Smooth muscle cell (in vitro differentiated cells): ENCODE data around the gene DLGAP1. TPM values are rescaled to one million over a fixed set of nuclear protein-coding genes. Genes with fewer than 3 reads are reported as not detected.

Source experiments
- DNase-seq: peaks from one replicate; lab custom pipeline; 2025; ENCODE audit not compliant: unreplicated experiment; lab: John Stamatoyannopoulos, UW
- H2AFZ ChIP-seq: fragments of 200-600 bp; sonication (generic); 2 replicates; pipeline ENCODE4 v1.6.0; 2016; ENCODE audit warnings: antibody characterized with exemption, low read depth, mild to moderate bottlenecking
- H3F3A ChIP-seq: fragments of 200-600 bp; sonication (generic); 2 replicates; pipeline ENCODE4 v1.6.0; 2017; ENCODE audit warnings: antibody characterized with exemption, low read depth
- H3K27ac ChIP-seq: fragments of 200-600 bp; sonication (generic); 2 replicates; pipeline ENCODE4 v1.5.1; 2016; ENCODE audit warnings: low read depth, mild to moderate bottlenecking
- H3K27me3 ChIP-seq: fragments of 200-600 bp; sonication (generic); 2 replicates; pipeline ENCODE4 v1.6.1; 2016; ENCODE audit warnings: low read depth, mild to moderate bottlenecking
- H3K36me3 ChIP-seq: fragments of 200-600 bp; sonication (generic); 2 replicates; pipeline ENCODE4 v1.5.1; 2016; ENCODE audit warnings: low read depth
- H3K4me1 ChIP-seq: fragments of 200-600 bp; sonication (generic); 2 replicates; pipeline ENCODE4 v1.5.1; 2016; ENCODE audit warnings: low read depth
- H3K4me2 ChIP-seq: fragments of 200-600 bp; sonication (generic); 2 replicates; pipeline ENCODE4 v1.6.0; 2016; ENCODE audit warnings: mild to moderate bottlenecking
- H3K4me3 ChIP-seq: fragments of 200-600 bp; sonication (generic); 2 replicates; pipeline ENCODE4 v1.5.1; 2016; ENCODE audit warnings: mild to moderate bottlenecking
- H3K79me2 ChIP-seq: fragments of 200-600 bp; sonication (generic); 2 replicates; pipeline ENCODE4 v1.6.0; 2016; ENCODE audit warnings: low read depth, mild to moderate bottlenecking
- H3K9ac ChIP-seq: fragments of 200-600 bp; sonication (generic); 2 replicates; pipeline ENCODE4 v1.6.0; 2016; ENCODE audit warnings: low read depth
- H3K9me3 ChIP-seq: fragments of 200-600 bp; sonication (generic); replicated peaks from 2 replicates; pipeline ENCODE4 v1.5.1; 2016; ENCODE audit warnings: low read depth
- H4K20me1 ChIP-seq: fragments of 200-600 bp; sonication (generic); 2 replicates; pipeline ENCODE4 v1.6.0; 2016; ENCODE audit warnings: low read depth
- CTCF ChIP-seq: fragments of 200-600 bp; sonication (generic); IDR thresholded peaks from 2 replicates; pipeline ENCODE4 v1.5.1; 2017; ENCODE audit warnings: borderline replicate concordance, mild to moderate bottlenecking, antibody characterized with exemption; ENCODE audit not compliant: insufficient read depth, poor library complexity, severe bottlenecking
- WGBS: methylation state at CpG from one replicate; pipeline ENCODE4 v1.1.7; 2016; ENCODE audit warnings: low lambda C conversion rate; 5-methylcytosine and 5-hydroxymethylcytosine counted together
- polyA plus RNA-seq: library from polyadenylated mRNA; unstranded; fragments of >200 nt; fragmentation: Nextera tagmentation; extraction: Ambion mirVana; gene quantifications from 2 replicates; pipeline ENCODE4 v1.2.1, GENCODE V29; 2016
- total RNA-seq: library from RNA; depleted of rRNA; stranded (reverse); fragments of >200 nt; gene quantifications from 2 replicates; pipeline ENCODE4 v1.2.3, GENCODE V29; 2014

DLGAP1 gene
- total and polyA plus RNA-seq, 2 experiments from 2014 or later, result 2.6 to 11.3 TPM

DNA sequence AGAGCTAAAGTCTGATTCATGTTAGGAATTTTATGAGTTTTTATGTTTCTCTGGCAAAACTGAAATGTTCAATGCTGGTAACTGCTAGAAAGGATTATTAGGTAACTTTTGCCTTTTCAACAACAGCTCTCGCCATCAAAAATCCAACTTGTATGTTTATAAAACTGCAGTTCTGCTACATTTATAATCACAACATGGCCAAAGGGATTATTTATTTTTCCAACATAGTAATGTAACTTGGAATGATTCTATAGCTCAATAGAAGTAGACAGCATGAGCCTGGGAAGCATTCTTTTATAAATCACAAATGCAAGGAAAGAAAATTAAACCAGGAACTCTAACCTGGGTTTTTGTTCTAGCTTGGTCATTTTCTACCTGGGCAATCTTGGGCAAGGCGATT lies 534.3 kb downstream of the DLGAP1 start:
- Histone ChIP-seq H3K9me3 (no peaks in the 10 kb centered on the region), H3K4me2 (no peak overlapping the region), H3K27ac (no peak overlapping the region), H4K20me1 (no peaks in the 10 kb centered on the region), H3K36me3 (no peaks in the 10 kb centered on the region), H3K4me3 (no peak overlapping the region), H2AFZ (no peak overlapping the region), H3F3A (no peaks in the 10 kb centered on the region), H3K27me3 (no peaks in the 10 kb centered on the region), H3K9ac (no peak overlapping the region), H3K79me2 (no peaks in the 10 kb centered on the region), H3K4me1 (peaks cover 9% of the 10 kb centered on the region)
- 95% methylated on average over 2 of the region's 2 CpGs for WGBS
- no peak for TF ChIP-seq CTCF
- DNase-seq, result no peak

DNA sequence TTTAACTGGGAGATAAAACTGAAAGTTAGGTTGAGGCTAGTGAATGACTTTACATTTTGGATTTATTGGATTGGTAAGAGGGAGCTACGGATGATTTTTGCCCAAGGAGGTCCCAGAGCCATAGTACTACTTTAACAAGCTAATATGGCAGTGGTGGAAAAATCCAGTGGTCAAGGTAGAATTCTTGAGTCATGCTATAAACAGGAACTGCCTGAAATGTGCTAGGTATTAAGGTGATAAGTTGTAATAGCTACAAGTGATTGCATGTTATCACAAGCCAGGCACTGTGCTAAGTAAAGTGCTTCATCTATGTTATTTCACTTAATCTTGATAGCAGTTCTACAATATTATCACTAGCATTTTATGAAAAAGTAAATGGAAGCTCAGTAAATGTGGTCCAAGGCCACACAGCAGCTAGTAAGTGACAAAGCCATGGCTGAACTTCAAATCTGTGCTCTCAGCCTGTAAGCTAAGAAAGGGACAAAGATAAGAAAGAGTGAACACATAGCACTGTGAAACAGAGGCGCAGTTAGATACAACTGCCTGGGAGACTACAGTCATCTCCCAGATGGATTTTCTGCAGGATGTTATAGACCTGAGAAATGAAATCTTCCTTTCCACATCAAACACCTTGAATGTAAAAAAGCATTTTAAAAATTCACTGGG lies 535.6 kb downstream of the DLGAP1 start:
- no peak overlapping the region for H3K27ac ChIP-seq
- DNase-seq, result no peak
- H3K4me2 ChIP-seq, result no peak overlapping the region
- no peak for TF ChIP-seq CTCF
- H3K4me1 ChIP-seq, result peaks cover 6% of the 10 kb centered on the region
- no peaks in the 10 kb centered on the region for H3K27me3 ChIP-seq
- H3K36me3 ChIP-seq, result no peaks in the 10 kb centered on the region
- no peak overlapping the region for H3K9ac ChIP-seq
- H3K79me2 ChIP-seq, result no peaks in the 10 kb centered on the region
- no peaks in the 10 kb centered on the region for H4K20me1 ChIP-seq
- H3K4me3 ChIP-seq, result no peak overlapping the region
- H3K9me3 ChIP-seq, result no peaks in the 10 kb centered on the region
- no peak overlapping the region for H2AFZ ChIP-seq
- 86% methylated on average over 2 of the region's 2 CpGs for WGBS
- H3F3A ChIP-seq, result no peaks in the 10 kb centered on the region

GRCh38 chr18:3916082-3916481 lies 539.0 kb downstream of the DLGAP1 start:
- Histone ChIP-seq H3K4me1 (no peaks in the 10 kb centered on the region), H3F3A (no peaks in the 10 kb centered on the region), H3K27me3 (no peaks in the 10 kb centered on the region), H3K79me2 (no peaks in the 10 kb centered on the region), H3K27ac (no peak overlapping the region), H4K20me1 (no peaks in the 10 kb centered on the region), H3K36me3 (no peaks in the 10 kb centered on the region), H3K4me2 (no peak overlapping the region), H3K4me3 (no peak overlapping the region), H3K9ac (no peak overlapping the region), H2AFZ (no peak overlapping the region), H3K9me3 (no peaks in the 10 kb centered on the region)
- no peak for TF ChIP-seq CTCF
- no peak for DNase-seq
- WGBS, result 86% methylated on average over 7 of the region's 7 CpGs
